Activated CD8-positive, alpha-beta T cell treated with anti-CD3 and anti-CD28 coated beads for 36 hours (primary cell): ENCODE data around the gene XPO1. TPM values are rescaled to one million over a fixed set of nuclear protein-coding genes. Genes with fewer than 3 reads are reported as not detected.
"Not testable (repeated sequence)": the region's sequence is repeated elsewhere in the genome, so short reads cannot be mapped to it uniquely, and the experiment has no call there.

Source experiments
- ATAC-seq: fragments of 200-7000 bp; cut with Tn5 transposase; one replicate; pipeline ENCODE4 v1.10.0; 2021; ENCODE audit warnings: mild to moderate bottlenecking, moderate library complexity
- CTCF ChIA-PET: fragments of 350-600 bp; sonication (Branson Sonifier 250); formaldehyde crosslinking; loops from one replicate; lab custom pipeline; 2021; ENCODE audit warnings: antibody characterized with exemption; lab: Charles Lee
- POLR2A ChIA-PET: fragments of 350-600 bp; sonication (Branson Sonifier 250); formaldehyde crosslinking; loops from one replicate; lab custom pipeline; 2021; ENCODE audit warnings: antibody characterized with exemption; lab: Charles Lee
- DNase-seq: peaks from one replicate; pipeline ENCODE4 v3.0.0-alpha.2; 2020
- H3K27ac Mint-ChIP-seq: one replicate; pipeline ENCODE4 v1.8.0; 2021; ENCODE audit warnings: mild to moderate bottlenecking, mixed read lengths
- H3K27me3 Mint-ChIP-seq: one replicate; pipeline ENCODE4 v1.8.0; 2021; ENCODE audit warnings: mixed read lengths
- H3K36me3 Mint-ChIP-seq: one replicate; pipeline ENCODE4 v1.8.0; 2021; ENCODE audit warnings: low read depth, mixed read lengths
- H3K4me1 Mint-ChIP-seq: one replicate; pipeline ENCODE4 v1.8.0; 2021; ENCODE audit warnings: low read depth, mixed read lengths
- H3K4me3 Mint-ChIP-seq: one replicate; pipeline ENCODE4 v1.8.0; 2021; ENCODE audit warnings: mild to moderate bottlenecking, moderate library complexity, mixed read lengths
- H3K9me3 Mint-ChIP-seq: one replicate; pipeline ENCODE4 v1.8.0; 2021; ENCODE audit warnings: mixed read lengths
- intact Hi-C: fragments of 100-400 bp; cut with micrococcal nuclease; formaldehyde crosslinking; loops from one replicate; pipeline ENCODE4 v1.10.0; 2022
- total RNA-seq, 2 experiments: library from RNA; stranded (reverse); gene quantifications; one replicate each; pipeline ENCODE4 v1.2.3, GENCODE V29; 2021
- TF ChIP-seq, protein P1 (sequence below): fragments of 200-600 bp; IDR thresholded peaks from one replicate; pipeline ENCODE4 v1.8.0; 2022; ENCODE audit warnings: antibody characterized with exemption, mild to moderate bottlenecking

XPO1 gene, protein sequence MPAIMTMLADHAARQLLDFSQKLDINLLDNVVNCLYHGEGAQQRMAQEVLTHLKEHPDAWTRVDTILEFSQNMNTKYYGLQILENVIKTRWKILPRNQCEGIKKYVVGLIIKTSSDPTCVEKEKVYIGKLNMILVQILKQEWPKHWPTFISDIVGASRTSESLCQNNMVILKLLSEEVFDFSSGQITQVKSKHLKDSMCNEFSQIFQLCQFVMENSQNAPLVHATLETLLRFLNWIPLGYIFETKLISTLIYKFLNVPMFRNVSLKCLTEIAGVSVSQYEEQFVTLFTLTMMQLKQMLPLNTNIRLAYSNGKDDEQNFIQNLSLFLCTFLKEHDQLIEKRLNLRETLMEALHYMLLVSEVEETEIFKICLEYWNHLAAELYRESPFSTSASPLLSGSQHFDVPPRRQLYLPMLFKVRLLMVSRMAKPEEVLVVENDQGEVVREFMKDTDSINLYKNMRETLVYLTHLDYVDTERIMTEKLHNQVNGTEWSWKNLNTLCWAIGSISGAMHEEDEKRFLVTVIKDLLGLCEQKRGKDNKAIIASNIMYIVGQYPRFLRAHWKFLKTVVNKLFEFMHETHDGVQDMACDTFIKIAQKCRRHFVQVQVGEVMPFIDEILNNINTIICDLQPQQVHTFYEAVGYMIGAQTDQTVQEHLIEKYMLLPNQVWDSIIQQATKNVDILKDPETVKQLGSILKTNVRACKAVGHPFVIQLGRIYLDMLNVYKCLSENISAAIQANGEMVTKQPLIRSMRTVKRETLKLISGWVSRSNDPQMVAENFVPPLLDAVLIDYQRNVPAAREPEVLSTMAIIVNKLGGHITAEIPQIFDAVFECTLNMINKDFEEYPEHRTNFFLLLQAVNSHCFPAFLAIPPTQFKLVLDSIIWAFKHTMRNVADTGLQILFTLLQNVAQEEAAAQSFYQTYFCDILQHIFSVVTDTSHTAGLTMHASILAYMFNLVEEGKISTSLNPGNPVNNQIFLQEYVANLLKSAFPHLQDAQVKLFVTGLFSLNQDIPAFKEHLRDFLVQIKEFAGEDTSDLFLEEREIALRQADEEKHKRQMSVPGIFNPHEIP (N-terminal part only)
- total RNA-seq: 100 to 1,000 TPM; 208 to 221 TPM

DNA sequence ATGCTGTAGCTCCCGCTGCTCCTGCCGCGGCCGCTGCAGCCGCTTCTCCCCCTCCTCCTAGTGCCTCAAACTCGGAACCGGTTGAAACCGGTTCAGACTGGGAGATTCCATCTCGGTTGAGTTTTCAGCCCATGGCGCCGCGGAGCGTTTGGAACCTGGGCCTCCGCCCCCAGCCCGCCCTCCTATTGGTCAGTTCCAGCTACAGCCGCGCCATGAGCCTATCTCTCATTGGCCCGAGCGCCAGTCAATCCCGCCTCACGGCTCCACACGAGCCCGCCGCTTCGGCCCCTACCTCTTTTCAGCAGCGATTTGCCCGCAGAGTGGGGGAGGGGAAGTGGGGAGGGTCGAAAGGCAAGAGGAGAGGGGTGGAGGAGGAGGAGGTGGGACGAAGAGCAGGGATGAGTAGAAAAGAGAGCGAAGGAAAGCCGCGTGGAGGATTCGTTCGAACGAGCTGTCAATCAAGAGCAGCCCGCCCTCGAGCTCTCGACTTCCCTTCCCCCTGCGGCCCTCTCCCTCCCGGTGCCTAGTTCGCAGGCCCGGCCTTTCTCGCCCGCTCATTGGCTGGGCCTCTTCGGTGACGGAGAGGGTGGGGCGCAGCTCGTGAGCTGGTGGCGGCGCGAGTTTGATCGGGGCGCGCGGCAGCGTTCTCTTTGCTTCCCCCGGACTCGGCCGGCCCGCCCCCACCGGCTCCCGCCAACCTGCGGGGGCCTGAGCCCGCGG lies at the start of gene XPO1:
XPO1 (minus strand) TSS at position 157 of the 720 bp plus-strand sequence. CDS start 4,459 bp downstream, outside the sequence.
- peak within 1 kb of the TSS; percentile 100 for H3K27ac Mint-ChIP-seq
- H3K4me1 Mint-ChIP-seq: peaks cover 27% of the 10 kb centered on the region
- H3K4me3 Mint-ChIP-seq: peak within 1 kb of the TSS; percentile 83
- H3K36me3 Mint-ChIP-seq: peaks cover 27% of the 10 kb centered on the region
- TF ChIP-seq, protein P1, sequence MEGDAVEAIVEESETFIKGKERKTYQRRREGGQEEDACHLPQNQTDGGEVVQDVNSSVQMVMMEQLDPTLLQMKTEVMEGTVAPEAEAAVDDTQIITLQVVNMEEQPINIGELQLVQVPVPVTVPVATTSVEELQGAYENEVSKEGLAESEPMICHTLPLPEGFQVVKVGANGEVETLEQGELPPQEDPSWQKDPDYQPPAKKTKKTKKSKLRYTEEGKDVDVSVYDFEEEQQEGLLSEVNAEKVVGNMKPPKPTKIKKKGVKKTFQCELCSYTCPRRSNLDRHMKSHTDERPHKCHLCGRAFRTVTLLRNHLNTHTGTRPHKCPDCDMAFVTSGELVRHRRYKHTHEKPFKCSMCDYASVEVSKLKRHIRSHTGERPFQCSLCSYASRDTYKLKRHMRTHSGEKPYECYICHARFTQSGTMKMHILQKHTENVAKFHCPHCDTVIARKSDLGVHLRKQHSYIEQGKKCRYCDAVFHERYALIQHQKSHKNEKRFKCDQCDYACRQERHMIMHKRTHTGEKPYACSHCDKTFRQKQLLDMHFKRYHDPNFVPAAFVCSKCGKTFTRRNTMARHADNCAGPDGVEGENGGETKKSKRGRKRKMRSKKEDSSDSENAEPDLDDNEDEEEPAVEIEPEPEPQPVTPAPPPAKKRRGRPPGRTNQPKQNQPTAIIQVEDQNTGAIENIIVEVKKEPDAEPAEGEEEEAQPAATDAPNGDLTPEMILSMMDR: no peak
- ChIA-PET POLR2A (interaction anchor here (0.7 to 2.4 kb wide), 18 partner anchors 9 to 659 kb away, joined by 3 to 13 read pairs (median 4); partner anchors contain the start of genes FAM161A and USP34), CTCF (interaction anchor here (1.6 to 1.7 kb wide), 2 partner anchors 12 to 120 kb away, joined by 6 read pairs; no protein-coding TSS in a partner anchor)
- intact Hi-C loops: loop anchor here (5.0 kb wide), 2 partner anchors 66 to 659 kb away; partner anchors contain the start of genes B3GNT2 and USP34
- ATAC-seq (peak; percentile 81), DNase-seq (peak; percentile 100)
- H3K9me3 Mint-ChIP-seq: no peaks in the 10 kb centered on the region
- no peaks in the 10 kb centered on the region for H3K27me3 Mint-ChIP-seq

DNA sequence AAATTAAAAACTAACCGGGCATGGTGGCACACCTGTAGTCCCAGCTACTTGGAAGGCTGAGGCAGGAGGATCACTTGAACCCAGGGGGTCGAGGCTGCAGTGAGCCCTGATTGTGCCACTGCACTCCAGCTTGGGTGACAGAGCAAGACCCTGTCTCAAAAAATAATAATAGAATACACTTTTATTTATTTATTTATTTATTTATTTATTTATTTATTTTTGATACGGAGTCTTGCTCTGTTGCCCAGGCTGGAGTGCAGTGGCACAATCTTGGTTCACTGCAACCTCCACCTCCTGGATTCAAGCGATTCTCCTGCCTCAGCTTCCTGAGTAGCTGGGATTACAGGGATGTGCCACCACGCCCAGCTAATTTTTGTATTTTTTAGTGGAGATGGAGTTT lies 48.8 kb upstream of the XPO1 start:
- H3K36me3 Mint-ChIP-seq, CTCF ChIA-PET: not testable (repeated sequence)

DNA sequence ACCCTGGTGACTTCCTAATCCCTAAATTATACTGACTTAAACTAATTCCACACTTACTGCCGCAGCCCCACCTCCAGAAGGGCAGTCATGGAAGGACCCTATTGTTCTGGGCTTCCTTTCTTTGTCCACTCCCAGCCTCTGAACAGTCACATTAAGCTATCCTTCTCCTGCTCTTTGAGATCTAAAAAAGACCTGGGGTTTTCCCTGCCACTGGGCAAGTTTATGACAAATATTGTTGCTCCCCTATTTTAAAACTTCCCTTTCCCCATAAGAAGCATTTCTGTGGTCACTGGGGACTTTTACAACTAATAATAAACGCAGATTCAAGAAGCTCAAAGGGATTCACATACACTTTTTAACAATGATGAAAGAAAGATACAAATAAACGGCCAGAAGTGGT lies 47.2 kb upstream of the XPO1 start:
- Mint-ChIP-seq H3K27ac (no peak overlapping the region), H3K36me3 (no peaks in the 10 kb centered on the region), H3K4me1 (peaks cover 8% of the 10 kb centered on the region), H3K9me3 (no peaks in the 10 kb centered on the region), H3K27me3 (no peaks in the 10 kb centered on the region), H3K4me3 (no peak overlapping the region)
- DNase-seq (no peak), ATAC-seq (no peak)
- ChIA-PET POLR2A (no interaction called here), CTCF (no interaction called here)
- intact Hi-C loops: no loop called here
- TF ChIP-seq, protein P1: no peak

More for the DNA sequence above, 48.8 kb upstream of the XPO1 start:
- ATAC-seq, H3K9me3 Mint-ChIP-seq, H3K27me3 Mint-ChIP-seq, H3K27ac Mint-ChIP-seq, POLR2A ChIA-PET, DNase-seq, H3K4me1 Mint-ChIP-seq, intact Hi-C loops, H3K4me3 Mint-ChIP-seq: not testable (repeated sequence)

DNA sequence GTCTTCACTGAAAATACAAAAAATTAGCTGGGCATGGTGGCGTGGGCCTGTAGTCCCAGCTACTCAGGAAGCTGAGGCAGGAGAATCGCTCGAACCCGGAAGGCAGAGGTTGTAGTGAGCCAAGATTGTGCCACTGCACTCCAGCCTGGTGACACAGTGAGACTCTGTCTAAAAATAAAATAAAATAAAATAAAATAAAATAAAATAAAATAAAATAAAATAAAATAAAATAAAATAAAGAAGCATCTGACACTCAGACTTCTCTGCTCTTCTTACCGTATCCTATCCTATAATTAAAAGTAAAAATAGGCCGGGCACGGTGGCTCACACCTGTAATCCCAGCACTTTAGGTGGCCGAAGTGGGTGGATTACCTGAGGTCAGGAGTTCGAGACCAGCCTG lies 46.2 kb upstream of the XPO1 start:
- H3K4me3 Mint-ChIP-seq, ATAC-seq, H3K9me3 Mint-ChIP-seq, POLR2A ChIA-PET, DNase-seq, H3K36me3 Mint-ChIP-seq, intact Hi-C loops, CTCF ChIA-PET, H3K4me1 Mint-ChIP-seq, H3K27me3 Mint-ChIP-seq, H3K27ac Mint-ChIP-seq: not testable (repeated sequence)

DNA sequence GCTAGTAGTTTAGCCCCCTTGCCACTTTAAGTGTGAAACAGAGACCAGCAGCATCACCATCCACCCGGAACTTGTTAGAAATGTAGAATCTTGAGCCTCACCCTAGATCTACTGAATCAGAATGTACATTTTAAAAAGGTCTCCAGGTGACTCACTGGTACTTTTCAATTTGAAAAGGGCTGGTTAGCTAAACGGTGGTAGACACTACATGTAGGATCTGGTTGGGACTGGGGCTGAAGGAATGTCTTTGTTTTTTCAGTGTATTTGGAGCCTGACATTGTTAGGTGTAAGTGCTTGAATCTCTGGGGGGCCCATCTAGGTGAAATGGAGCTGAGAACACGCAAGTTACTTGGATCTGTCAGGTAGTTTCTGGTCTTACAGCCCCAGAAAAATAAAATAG lies 44.0 kb upstream of the XPO1 start:
- DNase-seq (no peak), ATAC-seq (no peak)
- no peaks in the 10 kb centered on the region for H3K36me3 Mint-ChIP-seq
- H3K4me3 Mint-ChIP-seq: no peak overlapping the region
- H3K4me1 Mint-ChIP-seq: peaks cover 8% of the 10 kb centered on the region
- H3K27ac Mint-ChIP-seq: no peak overlapping the region
- POLR2A ChIA-PET: no interaction called here
- CTCF ChIA-PET: no interaction called here
- H3K27me3 Mint-ChIP-seq: no peaks in the 10 kb centered on the region
- intact Hi-C loops: no loop called here
- TF ChIP-seq, protein P1: no peak
- no peaks in the 10 kb centered on the region for H3K9me3 Mint-ChIP-seq
